Right lobe of liver (tissue), 6 donors: ENCODE results near the gene OPA3. TPM values are rescaled to one million over a fixed set of nuclear protein-coding genes. Genes with fewer than 3 reads are reported as not detected.

ENCODE experiments used
- ATAC-seq, 4 donors: fragments of 200-7000 bp; cut with Tn5 transposase; one replicate each; pipeline ENCODE4 v1.9.1; 2020; ENCODE audit warnings: mild to moderate bottlenecking in 4 of 4, moderate library complexity in 4 of 4
- DNase-seq, 3 donors: peaks; one replicate each; pipeline ENCODE4 v3.0.0-alpha.2; 2020
- H3K27ac ChIP-seq, 3 donors: fragments of 200-600 bp; one replicate each; pipeline ENCODE4 v1.8.0; 2022
- H3K27me3 ChIP-seq, 2 donors: fragments of 200-600 bp; one replicate each; pipeline ENCODE4 v1.8.0; 2022
- H3K36me3 ChIP-seq, 4 donors: fragments of 200-600 bp; sonication (generic) in 1 of 4; one replicate each; pipeline versions ENCODE4 v1.5.1 to v1.8.0; 2017 to 2022; ENCODE audit warnings: control low read depth in 1 of 4
- H3K4me1 ChIP-seq, 4 donors: fragments of 200-600 bp; sonication (generic) in 1 of 4; one replicate each; pipeline versions ENCODE4 v1.5.1 to v1.8.0; 2017 to 2022; ENCODE audit warnings: control low read depth in 1 of 4
- H3K4me3 ChIP-seq, 3 donors: fragments of 200-600 bp; one replicate each; pipeline ENCODE4 v1.8.0; 2022
- H3K9me3 ChIP-seq, 4 donors: fragments of 200-600 bp; sonication (generic) in 1 of 4; one replicate each; pipeline versions ENCODE4 v1.5.1 to v1.8.0; 2017 to 2022; ENCODE audit warnings: control low read depth in 1 of 4
- CTCF ChIP-seq, 4 donors: fragments of 200-600 bp in 3 of 4; fragments of 450-650 bp in 1 of 4; IDR thresholded peaks; one replicate each; pipeline versions ENCODE4 v1.5.1 to v1.8.0; 2016 to 2022; ENCODE audit warnings: antibody characterized with exemption in 4 of 4, mild to moderate bottlenecking in 2 of 4
- POLR2A ChIP-seq: fragments of 450-650 bp; IDR thresholded peaks from one replicate; pipeline ENCODE4 v1.6.1; 2017; ENCODE audit warnings: antibody characterized with exemption, mild to moderate bottlenecking
- WGBS: methylation state at CpG from one replicate; pipeline ENCODE4 v1.1.6; 2018; ENCODE audit warnings: low coverage, low lambda C conversion rate; ENCODE audit not compliant: insufficient coverage; ENCODE audit errors: missing lambda C conversion rate; 5-methylcytosine and 5-hydroxymethylcytosine counted together
- intact Hi-C, 2 donors: fragments of 100-400 bp; cut with DNase I; formaldehyde crosslinking; loops; one replicate each; pipeline versions ENCODE4 v1.11.2 to v1.14.1; 2022
- total RNA-seq, 6 experiments: library from RNA; depleted of rRNA in 2 of 6; stranded (reverse); fragments of >200 nt in 2 of 6; fragmentation: NEBNext Ultra II Directional in 3 of 6; extraction: Animal tissue kit (Norgen Biotek cat#: 25700) in 3 of 6; gene quantifications; one replicate each; pipeline versions ENCODE4 v1.1.0 to v1.2.4, GENCODE V29; 2016 to 2023
- donor health status: DM: no; HTN: yes; CAD: no.
- donor health status: DM: no; HTN: no; CAD: no.
- donor health status: DM: no; HTN: no; CAD: no.
- donor health status: DM: no; HTN: yes; CAD: no.
- donor health status: DM: no; HTN: yes; CAD: no.

Gene OPA3
- total RNA-seq, 6 experiments from 2014 or later = 6.7 to 18.1 (median 8.1) TPM

GRCh38 chr19:45488708-45489107 is 95.9 kb downstream of the OPA3 start:
- Histone ChIP-seq H3K27me3 (no peaks in the 10 kb centered on the region), H3K4me1 (peaks cover 0 to 3% (median 0%) of the 10 kb centered on the region in 4 donors), H3K27ac (no peak overlapping the region), H3K36me3 (no peaks in the 10 kb centered on the region), H3K4me3 (no peak overlapping the region), H3K9me3 (no peaks in the 10 kb centered on the region)
- WGBS = 68% methylated on average over 13 of the region's 15 CpGs
- DNase-seq (no peak), ATAC-seq (no peak)
- TF ChIP-seq CTCF (IDR thresholded peaks at IDR 0.05) = no peak
- no peak for TF ChIP-seq POLR2A
- intact Hi-C loops = no loop called here

- WGBS = 1% methylated on average over 20 of the region's 35 CpGs
- intact Hi-C loops = no loop called here
- TF ChIP-seq POLR2A = no peak
- TF ChIP-seq CTCF (IDR thresholded peaks at IDR 0.05) = peak; percentile 68 to 88 (median 70)
- Histone ChIP-seq H3K4me3 (peak overlapping the region; percentile 71 to 79 (median 72)), H3K27ac (peak overlapping the region; percentile 60 to 67 (median 65)), H3K4me1 (no peaks in the 10 kb centered on the region), H3K9me3 (no peaks in the 10 kb centered on the region), H3K36me3 (no peaks in the 10 kb centered on the region), H3K27me3 (no peaks in the 10 kb centered on the region)
- ATAC-seq = peak; percentile 99 to 100 (median 99)
- DNase-seq = peak; percentile 98 to 99 (median 98)
Observed at GRCh38 chr19:45485305-45486077, 99.1 kb downstream of the OPA3 start.

GRCh38 chr19:45484273-45484945 is 100.2 kb downstream of the OPA3 start:
- ATAC-seq (no peak), DNase-seq (no peak)
- Histone ChIP-seq H3K4me3 (no peak overlapping the region), H3K36me3 (no peaks in the 10 kb centered on the region), H3K27me3 (no peaks in the 10 kb centered on the region), H3K9me3 (no peaks in the 10 kb centered on the region), H3K4me1 (no peaks in the 10 kb centered on the region), H3K27ac (no peak overlapping the region)
- WGBS = 65% methylated on average over 9 of the region's 13 CpGs
- intact Hi-C loops = no loop called here
- TF ChIP-seq POLR2A (no peak), CTCF (IDR thresholded peaks at IDR 0.05) (no peak)

GRCh38 chr19:45483033-45483432 is 101.6 kb downstream of the OPA3 start:
- H3K27ac ChIP-seq = no peak overlapping the region
- intact Hi-C loops = no loop called here
- H3K4me3 ChIP-seq = no peak overlapping the region
- ATAC-seq = no peak
- peaks cover 0 to 4% (median 0%) of the 10 kb centered on the region in 4 donors for H3K4me1 ChIP-seq
- 73% methylated on average over 5 of the region's 5 CpGs for WGBS
- no peak for DNase-seq
- H3K27me3 ChIP-seq = no peaks in the 10 kb centered on the region
- H3K36me3 ChIP-seq = no peaks in the 10 kb centered on the region
- H3K9me3 ChIP-seq = no peaks in the 10 kb centered on the region
- TF ChIP-seq POLR2A = no peak
- TF ChIP-seq CTCF (IDR thresholded peaks at IDR 0.05) = no peak
